SIG-M5 treated with dmso at 0.1 percent for 504 hours (cell line): ENCODE measurements around the gene PAFAH1B1.
"Not testable (repeated sequence)": the region's sequence is repeated elsewhere in the genome, so short reads cannot be mapped to it uniquely, and the experiment has no call there.

ENCODE experiments used
- DNase-seq: peaks from one replicate; lab custom pipeline; 2025; ENCODE audit not compliant: unreplicated experiment; lab: John Stamatoyannopoulos, UW

The PAFAH1B1 gene

DNA sequence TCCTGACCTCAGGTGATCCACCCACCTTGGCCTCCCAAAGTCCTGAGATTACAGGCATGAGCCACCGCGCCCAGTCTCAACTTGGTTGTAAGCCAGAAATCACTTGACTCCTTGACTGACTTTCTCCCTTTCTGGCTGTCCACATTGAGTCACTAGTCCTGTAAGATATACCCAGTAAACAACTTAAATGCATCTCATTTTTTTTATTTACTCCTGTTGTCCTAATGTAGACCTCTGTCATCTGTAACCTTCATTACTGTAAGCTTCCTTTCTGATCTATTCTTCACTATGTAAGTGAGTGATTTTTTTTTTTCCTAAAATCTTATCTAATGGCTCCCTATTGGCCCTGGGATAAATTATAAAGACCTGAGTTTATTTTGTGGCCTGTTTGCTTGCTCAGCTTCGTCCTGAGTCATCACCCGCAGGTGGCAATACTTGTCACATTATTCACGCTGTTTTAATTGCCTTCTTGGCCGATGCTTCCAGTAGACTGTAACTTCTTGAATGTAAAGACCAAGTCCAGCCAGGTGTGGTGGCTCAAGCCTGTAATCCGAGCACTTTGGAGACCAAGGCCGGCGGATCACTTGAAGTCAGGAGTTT is 41.0 kb downstream of the PAFAH1B1 start:
- no peak for DNase-seq

- no peak for DNase-seq
These were observed 41.8 kb downstream of the PAFAH1B1 start for GRCh38 chr17:2635241-2635640.

GRCh38 chr17:2635675-2636074 is 42.2 kb downstream of the PAFAH1B1 start:
- DNase-seq: no peak

DNA sequence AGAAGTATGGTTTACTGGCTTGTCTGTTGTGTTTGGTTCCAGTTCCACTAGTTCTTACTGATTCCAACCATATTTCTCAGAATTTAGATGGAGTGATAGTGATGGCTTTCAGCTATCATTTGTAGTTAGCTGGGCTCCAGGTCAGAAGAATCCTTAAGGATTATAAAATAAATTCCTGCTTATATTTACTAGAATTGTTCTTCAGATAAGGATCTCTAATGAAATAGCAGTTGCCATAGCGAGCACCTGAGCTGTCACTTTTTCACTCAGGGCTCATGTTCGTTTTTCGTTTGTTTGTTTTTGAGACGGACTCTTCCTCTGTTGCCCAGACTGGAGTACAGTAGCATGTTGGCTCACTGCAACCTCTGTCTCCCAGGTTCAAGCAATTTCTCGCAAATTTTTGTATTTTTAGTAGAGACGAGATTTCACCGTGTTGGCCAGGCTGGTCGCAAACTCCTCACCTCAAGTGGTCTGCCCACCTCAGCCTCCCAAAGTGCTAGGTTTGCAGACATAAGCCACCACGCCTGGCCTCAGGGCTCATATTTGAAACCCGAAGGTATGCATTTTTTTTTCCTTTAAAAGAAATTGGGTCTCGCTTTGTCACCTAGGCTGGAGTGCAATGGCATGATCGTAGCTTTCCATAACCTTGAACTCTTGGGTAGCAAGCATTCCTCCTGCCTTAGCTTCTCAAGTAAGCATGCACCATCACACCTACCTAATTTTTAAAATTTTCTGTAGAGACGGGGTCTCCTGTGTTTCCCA is 42.9 kb downstream of the PAFAH1B1 start:
- no peak for DNase-seq

DNA sequence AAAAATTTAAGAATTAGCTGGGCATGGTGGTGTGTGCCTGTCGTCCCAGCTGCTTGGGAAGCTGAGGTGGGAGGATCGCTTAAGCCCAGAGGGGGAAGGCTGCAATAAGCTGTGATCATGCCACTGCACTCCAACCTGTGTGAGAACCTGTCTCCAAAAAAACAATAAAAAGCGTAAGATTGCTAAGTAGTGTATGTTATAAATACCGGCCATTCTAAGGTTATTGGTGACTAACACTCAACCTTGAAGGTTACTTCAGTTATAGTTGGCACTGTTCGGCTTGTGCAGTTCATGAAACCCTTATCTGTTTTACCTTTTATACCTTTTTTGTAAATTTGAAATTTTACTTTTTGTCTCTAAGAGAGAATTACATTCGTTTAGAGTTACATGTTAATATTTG is 44.0 kb downstream of the PAFAH1B1 start:
- DNase-seq: no peak

DNA sequence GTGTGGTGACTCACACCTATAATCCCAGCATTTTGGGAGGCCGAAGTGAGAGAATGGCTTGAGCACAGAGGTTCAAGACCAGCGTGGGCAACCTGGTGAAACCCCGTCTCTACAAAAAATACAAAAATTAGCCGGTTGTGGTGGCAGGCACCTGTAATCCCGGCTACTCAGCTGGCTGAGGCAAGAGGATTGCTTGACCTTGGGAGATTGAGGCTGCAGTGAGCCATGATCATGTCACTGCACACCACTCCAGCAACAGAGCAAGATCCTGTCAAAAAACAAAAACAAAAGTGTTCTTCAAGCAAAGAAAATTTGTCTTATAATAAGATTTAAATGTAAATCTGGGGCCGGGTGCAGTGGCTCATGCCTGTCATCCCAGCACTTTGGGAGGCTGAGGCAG is 51.5 kb downstream of the PAFAH1B1 start:
- no peak for DNase-seq

GRCh38 chr17:2647957-2648356 is 54.5 kb downstream of the PAFAH1B1 start:
- no peak for DNase-seq

DNA sequence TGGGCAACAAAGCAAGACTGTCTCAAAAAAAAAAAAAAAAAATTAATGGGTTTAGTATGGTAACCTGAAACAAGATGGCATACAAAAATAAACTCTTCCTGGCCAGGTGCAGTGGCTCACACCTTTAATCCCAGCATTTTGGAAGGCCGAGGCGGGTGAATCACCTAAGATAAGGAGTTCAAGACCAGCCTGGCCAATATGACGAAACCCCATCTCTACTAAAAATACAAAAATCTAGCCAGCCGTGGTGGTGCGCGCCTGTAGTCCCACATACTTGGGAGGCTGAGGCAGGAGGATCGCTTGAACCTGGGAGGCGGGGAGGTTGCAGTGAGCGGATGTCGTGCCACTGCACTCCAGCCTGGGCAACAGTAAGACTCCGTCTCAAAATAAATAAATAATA is 55.7 kb downstream of the PAFAH1B1 start:
- no peak for DNase-seq

DNA sequence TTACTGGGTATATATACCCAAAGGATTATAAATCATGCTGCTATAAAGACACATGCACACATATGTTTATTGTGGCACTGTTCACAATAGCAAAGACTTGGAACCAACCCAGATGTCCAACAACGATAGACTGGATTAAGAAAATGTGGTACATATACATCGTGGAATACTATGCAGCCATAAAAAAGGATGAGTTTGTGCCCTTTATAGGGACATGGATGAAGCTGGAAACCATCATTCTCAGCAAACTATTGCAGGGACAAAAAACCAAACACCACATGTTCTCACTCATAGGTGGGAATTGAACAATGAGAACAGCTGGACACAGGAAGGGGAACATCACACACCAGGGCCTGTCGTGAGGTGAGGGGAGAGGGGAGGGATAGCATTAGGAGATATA is 59.5 kb downstream of the PAFAH1B1 start:
- DNase-seq: not testable (repeated sequence)

- DNase-seq: no peak
These were observed 62.1 kb downstream of the PAFAH1B1 start for GRCh38 chr17:2655546-2655945.

- DNase-seq: no peak
These were observed 62.8 kb downstream of the PAFAH1B1 start for GRCh38 chr17:2656283-2656682.

- DNase-seq: not testable (repeated sequence)
These were observed 65.9 kb downstream of the PAFAH1B1 start for GRCh38 chr17:2659337-2659736.

DNA sequence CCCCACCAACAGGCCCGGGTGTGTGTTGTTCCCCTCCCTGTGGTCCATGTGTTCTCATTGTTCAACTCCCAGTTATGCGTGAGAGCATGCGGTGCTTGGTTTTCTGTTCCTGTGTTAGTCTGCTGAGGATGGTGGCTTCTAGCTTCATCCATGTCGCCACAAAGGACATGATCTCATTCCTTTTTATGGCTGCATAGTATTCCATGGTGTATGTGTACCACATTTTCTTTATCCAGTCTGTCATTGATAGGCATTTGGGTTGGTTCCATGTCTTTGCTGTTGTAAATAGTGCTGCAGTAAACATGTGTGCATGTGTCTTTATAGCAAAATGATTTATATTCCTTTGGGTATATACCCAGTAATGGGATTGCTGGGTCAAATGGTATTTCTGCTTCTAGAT is 67.0 kb downstream of the PAFAH1B1 start:
- not testable (repeated sequence) for DNase-seq

GRCh38 chr17:2672026-2672425 is 78.6 kb downstream of the PAFAH1B1 start:
- DNase-seq: no peak

- DNase-seq: not testable (repeated sequence)
These were observed 85.8 kb downstream of the PAFAH1B1 start for GRCh38 chr17:2679247-2679646.

- DNase-seq: no peak
These were observed 87.5 kb downstream of the PAFAH1B1 start for GRCh38 chr17:2680961-2681360.

- DNase-seq: no peak
These were observed 88.2 kb downstream of the PAFAH1B1 start for GRCh38 chr17:2681650-2682049.

DNA sequence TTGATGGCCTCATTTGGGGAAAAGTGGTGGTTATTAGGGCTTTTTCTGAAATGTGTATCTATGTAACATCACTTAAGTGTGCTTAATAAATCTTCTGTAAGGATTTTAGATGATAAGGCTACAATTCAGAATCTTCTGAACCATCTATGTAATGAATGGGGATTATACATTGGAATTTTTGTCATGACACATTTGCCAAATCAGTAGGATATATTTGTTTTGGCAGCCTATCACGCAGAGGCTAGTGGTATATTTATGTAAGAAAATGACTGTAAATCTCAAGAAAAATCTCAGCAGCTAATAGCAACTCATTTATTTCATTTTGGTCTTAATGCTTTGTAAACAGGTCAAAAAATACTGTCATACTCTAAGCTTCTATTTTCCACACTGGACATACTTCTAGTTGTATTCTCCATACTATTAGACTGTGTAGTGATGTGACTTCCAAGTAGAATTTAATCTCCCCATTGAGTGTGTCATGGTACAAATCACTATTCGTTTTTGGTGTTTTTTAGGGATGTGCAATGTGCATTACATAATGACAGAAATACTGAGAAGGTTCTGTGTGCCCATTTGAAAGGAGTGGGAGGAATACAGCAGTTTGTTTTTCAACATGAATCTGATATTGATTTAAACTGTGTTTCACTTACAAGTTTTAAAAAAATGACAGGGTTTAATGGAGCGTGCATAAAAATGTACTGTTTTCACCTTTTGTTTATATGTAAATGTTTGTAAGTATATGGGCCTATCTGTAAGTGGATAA is 88.9 kb downstream of the PAFAH1B1 start:
- DNase-seq: no peak

- no peak for DNase-seq
These were observed 90.5 kb downstream of the PAFAH1B1 start for GRCh38 chr17:2683912-2684311.

DNA sequence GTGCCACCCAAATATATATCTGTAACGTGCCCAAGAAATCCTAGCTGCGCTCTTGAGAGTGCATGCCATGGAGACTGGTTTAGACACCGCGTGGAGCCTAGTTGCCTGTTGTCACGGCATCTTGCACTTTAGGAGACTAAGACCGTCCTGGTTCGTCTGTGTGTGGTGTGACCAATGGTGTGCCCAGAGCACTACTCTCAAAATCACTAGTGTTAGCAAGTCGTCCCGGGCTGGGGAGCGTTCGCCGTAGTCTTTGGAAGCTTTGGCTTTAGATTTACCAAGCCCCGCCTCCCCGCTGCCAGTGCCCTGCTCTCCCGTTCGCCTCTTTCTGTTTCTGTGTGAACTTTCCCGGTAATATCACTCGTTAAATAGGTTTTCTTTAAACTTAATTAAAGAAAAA is 91.1 kb downstream of the PAFAH1B1 start:
- DNase-seq: no peak

- DNase-seq: no peak
These were observed 92.2 kb downstream of the PAFAH1B1 start for GRCh38 chr17:2685696-2686095.

- DNase-seq: no peak
These were observed 93.6 kb downstream of the PAFAH1B1 start for GRCh38 chr17:2687074-2687418.
